ENCODE results near the gene RPL18.

GRCh38 chr19:48642862-48643261 is 23.9 kb upstream of the RPL18 start:
- no peak for TF ChIP-seq CTCF (IDR thresholded peaks at IDR 0.05; ENCODE audit: insufficient read depth, low read length)
- TF ChIP-seq POLR2AphosphoS5 (IDR thresholded peaks at IDR 0.05; ENCODE audit: low read depth): no peak
- TF ChIP-seq, protein P1, sequence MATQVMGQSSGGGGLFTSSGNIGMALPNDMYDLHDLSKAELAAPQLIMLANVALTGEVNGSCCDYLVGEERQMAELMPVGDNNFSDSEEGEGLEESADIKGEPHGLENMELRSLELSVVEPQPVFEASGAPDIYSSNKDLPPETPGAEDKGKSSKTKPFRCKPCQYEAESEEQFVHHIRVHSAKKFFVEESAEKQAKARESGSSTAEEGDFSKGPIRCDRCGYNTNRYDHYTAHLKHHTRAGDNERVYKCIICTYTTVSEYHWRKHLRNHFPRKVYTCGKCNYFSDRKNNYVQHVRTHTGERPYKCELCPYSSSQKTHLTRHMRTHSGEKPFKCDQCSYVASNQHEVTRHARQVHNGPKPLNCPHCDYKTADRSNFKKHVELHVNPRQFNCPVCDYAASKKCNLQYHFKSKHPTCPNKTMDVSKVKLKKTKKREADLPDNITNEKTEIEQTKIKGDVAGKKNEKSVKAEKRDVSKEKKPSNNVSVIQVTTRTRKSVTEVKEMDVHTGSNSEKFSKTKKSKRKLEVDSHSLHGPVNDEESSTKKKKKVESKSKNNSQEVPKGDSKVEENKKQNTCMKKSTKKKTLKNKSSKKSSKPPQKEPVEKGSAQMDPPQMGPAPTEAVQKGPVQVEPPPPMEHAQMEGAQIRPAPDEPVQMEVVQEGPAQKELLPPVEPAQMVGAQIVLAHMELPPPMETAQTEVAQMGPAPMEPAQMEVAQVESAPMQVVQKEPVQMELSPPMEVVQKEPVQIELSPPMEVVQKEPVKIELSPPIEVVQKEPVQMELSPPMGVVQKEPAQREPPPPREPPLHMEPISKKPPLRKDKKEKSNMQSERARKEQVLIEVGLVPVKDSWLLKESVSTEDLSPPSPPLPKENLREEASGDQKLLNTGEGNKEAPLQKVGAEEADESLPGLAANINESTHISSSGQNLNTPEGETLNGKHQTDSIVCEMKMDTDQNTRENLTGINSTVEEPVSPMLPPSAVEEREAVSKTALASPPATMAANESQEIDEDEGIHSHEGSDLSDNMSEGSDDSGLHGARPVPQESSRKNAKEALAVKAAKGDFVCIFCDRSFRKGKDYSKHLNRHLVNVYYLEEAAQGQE (IDR thresholded peaks at IDR 0.05; ENCODE audit: insufficient replicate concordance, low read depth): no peak
